ENCODE results near the gene SEMA3B.
"Not testable (repeated sequence)": the region's sequence is repeated elsewhere in the genome, so short reads cannot be mapped to it uniquely, and the experiment has no call there.

Gene SEMA3B

DNA sequence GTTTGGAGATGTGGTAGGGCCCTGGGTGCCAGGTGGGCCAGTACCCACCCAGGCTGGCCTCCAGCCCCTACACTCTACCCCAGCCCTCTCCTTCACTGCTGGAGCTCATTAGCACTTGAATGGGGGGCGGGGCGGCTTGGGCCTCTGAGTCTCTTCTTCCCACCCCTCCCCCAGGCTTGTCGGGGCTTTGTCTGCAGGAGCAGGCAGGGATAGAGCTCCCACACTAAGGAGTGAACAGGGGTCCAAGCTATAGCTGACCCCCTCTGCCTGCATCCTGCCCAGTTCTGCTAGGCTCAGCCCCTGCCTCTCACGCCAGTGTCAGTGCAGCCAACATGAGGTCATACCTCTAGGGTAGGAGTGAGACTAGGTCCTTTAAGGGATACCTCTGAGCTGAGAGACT is 27.8 kb upstream of the SEMA3B start:
- Histone ChIP-seq H3K9ac (ENCODE audit: low read length) (peak overlapping the region; percentile 60), H3K27ac (ENCODE audit: low read length) (peak overlapping the region; percentile 79), H3K4me1 (ENCODE audit: control insufficient read depth, low read depth, low read length) (peaks cover 64% of the 10 kb centered on the region), H3K9me3 (ENCODE audit: control insufficient read depth, low read depth, low read length) (no peaks in the 10 kb centered on the region), H3K27me3 (ENCODE audit: control insufficient read depth, insufficient read depth, low read length) (no peaks in the 10 kb centered on the region), H3K36me3 (ENCODE audit: control insufficient read depth, low read depth, low read length) (peaks cover 3% of the 10 kb centered on the region), H3K4me3 (ENCODE audit: low read length) (peak overlapping the region; percentile 53)

GRCh38 chr3:50241713-50242380 is 27.1 kb upstream of the SEMA3B start:
- Histone ChIP-seq H3K9ac (ENCODE audit: low read length) (peak overlapping the region; percentile 60), H3K27me3 (ENCODE audit: control insufficient read depth, insufficient read depth, low read length) (no peaks in the 10 kb centered on the region), H3K4me1 (ENCODE audit: control insufficient read depth, low read depth, low read length) (peaks cover 70% of the 10 kb centered on the region), H3K4me3 (ENCODE audit: low read length) (peak overlapping the region; percentile 53), H3K9me3 (ENCODE audit: control insufficient read depth, low read depth, low read length) (no peaks in the 10 kb centered on the region), H3K27ac (ENCODE audit: low read length) (peak overlapping the region; percentile 79), H3K36me3 (ENCODE audit: control insufficient read depth, low read depth, low read length) (peaks cover 3% of the 10 kb centered on the region)

- Histone ChIP-seq H3K4me3 (ENCODE audit: low read length) (no peak overlapping the region), H3K27ac (ENCODE audit: low read length) (no peak overlapping the region), H3K36me3 (ENCODE audit: control insufficient read depth, low read depth, low read length) (peaks cover 3% of the 10 kb centered on the region), H3K9me3 (ENCODE audit: control insufficient read depth, low read depth, low read length) (no peaks in the 10 kb centered on the region), H3K27me3 (ENCODE audit: control insufficient read depth, insufficient read depth, low read length) (no peaks in the 10 kb centered on the region), H3K9ac (ENCODE audit: low read length) (no peak overlapping the region), H3K4me1 (ENCODE audit: control insufficient read depth, low read depth, low read length) (peaks cover 71% of the 10 kb centered on the region)
Measured at GRCh38 chr3:50242381-50242770, 26.6 kb upstream of the SEMA3B start.

GRCh38 chr3:50242851-50243542 is 25.9 kb upstream of the SEMA3B start:
- no peak overlapping the region for H3K4me3 ChIP-seq (ENCODE audit: low read length)

DNA sequence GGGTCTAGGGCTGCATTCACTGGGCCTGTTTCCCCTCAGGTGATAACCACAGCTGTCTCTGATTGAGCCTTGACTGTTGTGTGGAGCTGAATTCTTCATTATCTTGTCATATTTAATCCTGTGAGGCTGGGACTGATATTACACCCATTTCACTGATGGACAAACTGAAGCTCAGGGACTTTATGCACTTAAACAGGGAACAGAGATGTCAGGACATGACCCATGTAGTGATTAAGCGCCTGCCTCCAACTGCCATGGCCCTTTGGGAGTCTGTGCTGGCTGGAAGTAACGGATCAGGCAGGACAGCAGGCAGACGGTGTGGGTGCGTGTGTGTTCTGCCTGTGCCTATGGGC is 25.4 kb upstream of the SEMA3B start:
- Histone ChIP-seq H3K36me3 (ENCODE audit: control insufficient read depth, low read depth, low read length) (peaks cover 3% of the 10 kb centered on the region), H3K27ac (ENCODE audit: low read length) (peak overlapping the region; percentile 7), H3K27me3 (ENCODE audit: control insufficient read depth, insufficient read depth, low read length) (no peaks in the 10 kb centered on the region), H3K9me3 (ENCODE audit: control insufficient read depth, low read depth, low read length) (no peaks in the 10 kb centered on the region), H3K4me3 (ENCODE audit: low read length) (no peak overlapping the region), H3K9ac (ENCODE audit: low read length) (peak overlapping the region; percentile 14), H3K4me1 (ENCODE audit: control insufficient read depth, low read depth, low read length) (peaks cover 63% of the 10 kb centered on the region)

More at GRCh38 chr3:50242851-50243542, 25.9 kb upstream of the SEMA3B start:
- peak overlapping the region; percentile 14 for H3K9ac ChIP-seq (ENCODE audit: low read length)
- no peaks in the 10 kb centered on the region for H3K9me3 ChIP-seq (ENCODE audit: control insufficient read depth, low read depth, low read length)
- peaks cover 3% of the 10 kb centered on the region for H3K36me3 ChIP-seq (ENCODE audit: control insufficient read depth, low read depth, low read length)
- peaks cover 68% of the 10 kb centered on the region for H3K4me1 ChIP-seq (ENCODE audit: control insufficient read depth, low read depth, low read length)
- no peaks in the 10 kb centered on the region for H3K27me3 ChIP-seq (ENCODE audit: control insufficient read depth, insufficient read depth, low read length)
- peak overlapping the region; percentile 7 for H3K27ac ChIP-seq (ENCODE audit: low read length)

GRCh38 chr3:50244813-50245212 is 24.1 kb upstream of the SEMA3B start:
- H3K9me3 ChIP-seq (ENCODE audit: control insufficient read depth, low read depth, low read length); H3K36me3 ChIP-seq (ENCODE audit: control insufficient read depth, low read depth, low read length); H3K27ac ChIP-seq (ENCODE audit: low read length); H3K4me3 ChIP-seq (ENCODE audit: low read length); H3K27me3 ChIP-seq (ENCODE audit: control insufficient read depth, insufficient read depth, low read length); H3K9ac ChIP-seq (ENCODE audit: low read length): not testable (repeated sequence)
- H3K4me1 ChIP-seq (ENCODE audit: control insufficient read depth, low read depth, low read length): peaks cover 50% of the 10 kb centered on the region

DNA sequence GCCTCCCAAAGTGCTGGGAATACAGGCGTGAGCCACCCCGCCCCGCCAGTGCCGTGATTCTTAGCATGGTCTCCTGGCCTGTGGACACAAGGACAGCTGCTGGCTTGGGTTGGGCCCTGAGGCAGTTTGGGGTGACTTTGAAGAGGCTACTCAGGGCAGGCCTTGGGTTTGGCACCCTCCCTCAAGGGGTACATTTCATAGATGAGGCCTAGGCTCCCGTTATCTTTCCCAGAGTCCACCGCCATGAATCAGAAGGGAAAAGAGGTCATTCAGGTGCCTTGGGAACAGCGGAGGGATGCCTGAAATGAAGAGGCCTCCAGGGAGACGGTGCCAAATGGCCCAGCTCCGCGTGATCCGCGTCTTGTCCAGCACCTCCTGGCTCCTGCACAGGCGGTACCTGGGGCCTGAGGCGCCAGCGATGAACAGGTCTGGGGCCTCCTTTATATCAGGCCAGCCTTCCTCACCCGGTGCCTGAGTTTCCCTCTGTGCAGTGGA is 23.6 kb upstream of the SEMA3B start:
- H3K27me3 ChIP-seq (ENCODE audit: control insufficient read depth, insufficient read depth, low read length): no peaks in the 10 kb centered on the region
- H3K9ac ChIP-seq (ENCODE audit: low read length): peak overlapping the region; percentile 53
- peak overlapping the region; percentile 60 for H3K27ac ChIP-seq (ENCODE audit: low read length)
- peaks cover 3% of the 10 kb centered on the region for H3K36me3 ChIP-seq (ENCODE audit: control insufficient read depth, low read depth, low read length)
- H3K9me3 ChIP-seq (ENCODE audit: control insufficient read depth, low read depth, low read length): no peaks in the 10 kb centered on the region
- H3K4me3 ChIP-seq (ENCODE audit: low read length): peak overlapping the region; percentile 25
- peaks cover 45% of the 10 kb centered on the region for H3K4me1 ChIP-seq (ENCODE audit: control insufficient read depth, low read depth, low read length)

GRCh38 chr3:50245831-50246516 is 23.0 kb upstream of the SEMA3B start:
- peaks cover 42% of the 10 kb centered on the region for H3K4me1 ChIP-seq (ENCODE audit: control insufficient read depth, low read depth, low read length)
- H3K27ac ChIP-seq (ENCODE audit: low read length): peak overlapping the region; percentile 60
- no peaks in the 10 kb centered on the region for H3K9me3 ChIP-seq (ENCODE audit: control insufficient read depth, low read depth, low read length)
- H3K4me3 ChIP-seq (ENCODE audit: low read length): peak overlapping the region; percentile 25
- H3K27me3 ChIP-seq (ENCODE audit: control insufficient read depth, insufficient read depth, low read length): no peaks in the 10 kb centered on the region
- peak overlapping the region; percentile 53 for H3K9ac ChIP-seq (ENCODE audit: low read length)
- H3K36me3 ChIP-seq (ENCODE audit: control insufficient read depth, low read depth, low read length): peaks cover 3% of the 10 kb centered on the region

DNA sequence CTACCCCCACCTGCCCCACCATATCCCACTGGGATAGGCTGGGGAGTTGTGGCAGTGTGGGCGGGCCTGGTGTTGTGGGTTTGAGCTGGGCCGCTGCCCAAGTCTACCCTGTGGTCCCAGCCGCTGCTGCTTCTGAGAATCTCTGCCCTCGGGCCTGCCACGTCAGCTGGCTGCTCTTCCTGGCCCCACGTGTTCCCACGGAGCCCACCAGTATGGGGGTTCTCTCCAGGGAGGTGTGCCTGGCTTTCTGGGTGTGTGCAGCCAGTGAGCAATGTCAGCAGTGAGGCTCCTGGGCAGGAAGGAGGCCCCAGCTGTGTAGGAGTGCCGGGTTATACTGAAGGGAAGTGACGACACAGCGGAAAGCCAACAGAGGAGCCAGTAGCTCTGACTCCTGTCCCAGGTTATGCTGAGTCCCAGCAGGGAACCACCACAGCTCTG is 22.4 kb upstream of the SEMA3B start:
- Histone ChIP-seq H3K27ac (ENCODE audit: low read length) (peak overlapping the region; percentile 59), H3K36me3 (ENCODE audit: control insufficient read depth, low read depth, low read length) (peaks cover 3% of the 10 kb centered on the region), H3K4me1 (ENCODE audit: control insufficient read depth, low read depth, low read length) (peaks cover 37% of the 10 kb centered on the region), H3K9ac (ENCODE audit: low read length) (peak overlapping the region; percentile 40), H3K4me3 (ENCODE audit: low read length) (no peak overlapping the region), H3K9me3 (ENCODE audit: control insufficient read depth, low read depth, low read length) (no peaks in the 10 kb centered on the region), H3K27me3 (ENCODE audit: control insufficient read depth, insufficient read depth, low read length) (no peaks in the 10 kb centered on the region)

GRCh38 chr3:50248387-50248786 is 20.6 kb upstream of the SEMA3B start:
- H3K9me3 ChIP-seq (ENCODE audit: control insufficient read depth, low read depth, low read length): no peaks in the 10 kb centered on the region
- no peak overlapping the region for H3K9ac ChIP-seq (ENCODE audit: low read length)
- no peak overlapping the region for H3K4me3 ChIP-seq (ENCODE audit: low read length)
- H3K36me3 ChIP-seq (ENCODE audit: control insufficient read depth, low read depth, low read length): peaks cover 11% of the 10 kb centered on the region
- H3K27me3 ChIP-seq (ENCODE audit: control insufficient read depth, insufficient read depth, low read length): no peaks in the 10 kb centered on the region
- peaks cover 19% of the 10 kb centered on the region for H3K4me1 ChIP-seq (ENCODE audit: control insufficient read depth, low read depth, low read length)
- H3K27ac ChIP-seq (ENCODE audit: low read length): no peak overlapping the region

GRCh38 chr3:50249457-50249856 is 19.5 kb upstream of the SEMA3B start:
- Histone ChIP-seq H3K27me3 (ENCODE audit: control insufficient read depth, insufficient read depth, low read length) (no peaks in the 10 kb centered on the region), H3K27ac (ENCODE audit: low read length) (no peak overlapping the region), H3K36me3 (ENCODE audit: control insufficient read depth, low read depth, low read length) (peaks cover 11% of the 10 kb centered on the region), H3K4me3 (ENCODE audit: low read length) (no peak overlapping the region), H3K4me1 (ENCODE audit: control insufficient read depth, low read depth, low read length) (peaks cover 18% of the 10 kb centered on the region), H3K9ac (ENCODE audit: low read length) (no peak overlapping the region), H3K9me3 (ENCODE audit: control insufficient read depth, low read depth, low read length) (no peaks in the 10 kb centered on the region)

Data from iPS-18a (cell line).